Measurements from ENCODE around the gene GPR55.

The GPR55 gene

GRCh38 chr2:230888824-230889400 is 36.1 kb downstream of the GPR55 start:
- Mint-ChIP-seq H3K27me3 (no peaks in the 10 kb centered on the region), H3K9me3 (no peaks in the 10 kb centered on the region), H3K4me3 (no peak overlapping the region), H3K27ac (no peak overlapping the region), H3K36me3 (no peaks in the 10 kb centered on the region), H3K4me1 (peaks cover 34% of the 10 kb centered on the region)
- DNase-seq (ENCODE audit: low spot score in 2 of 2) (no peak), ATAC-seq (ENCODE audit: low read depth) (no peak)

- no peak overlapping the region for H3K4me3 Mint-ChIP-seq
- H3K27ac Mint-ChIP-seq, result no peak overlapping the region
- no peaks in the 10 kb centered on the region for H3K9me3 Mint-ChIP-seq
- DNase-seq (ENCODE audit: low spot score in 2 of 2), result no peak
- H3K27me3 Mint-ChIP-seq, result no peaks in the 10 kb centered on the region
- no peaks in the 10 kb centered on the region for H3K36me3 Mint-ChIP-seq
- H3K4me1 Mint-ChIP-seq, result peaks cover 25% of the 10 kb centered on the region
- ATAC-seq (ENCODE audit: low read depth), result no peak
Measured at GRCh38 chr2:230887342-230887741, 37.7 kb downstream of the GPR55 start.

GRCh38 chr2:230886671-230887071 is 38.4 kb downstream of the GPR55 start:
- no peak for ATAC-seq (ENCODE audit: low read depth)
- no peaks in the 10 kb centered on the region for H3K27me3 Mint-ChIP-seq
- H3K4me3 Mint-ChIP-seq, result no peak overlapping the region
- no peaks in the 10 kb centered on the region for H3K36me3 Mint-ChIP-seq
- DNase-seq (ENCODE audit: low spot score in 2 of 2), result no peak
- no peak overlapping the region for H3K27ac Mint-ChIP-seq
- peaks cover 24% of the 10 kb centered on the region for H3K4me1 Mint-ChIP-seq
- no peaks in the 10 kb centered on the region for H3K9me3 Mint-ChIP-seq

GRCh38 chr2:230886206-230886605 is 38.8 kb downstream of the GPR55 start:
- Mint-ChIP-seq H3K4me1 (peaks cover 20% of the 10 kb centered on the region), H3K4me3 (no peak overlapping the region), H3K27ac (no peak overlapping the region), H3K9me3 (no peaks in the 10 kb centered on the region), H3K27me3 (no peaks in the 10 kb centered on the region), H3K36me3 (no peaks in the 10 kb centered on the region)
- ATAC-seq (ENCODE audit: low read depth) (no peak), DNase-seq (ENCODE audit: low spot score in 2 of 2) (no peak)

GRCh38 chr2:230885463-230886130 is 39.4 kb downstream of the GPR55 start:
- Mint-ChIP-seq H3K27ac (peak overlapping the region; percentile 17), H3K9me3 (no peaks in the 10 kb centered on the region), H3K36me3 (no peaks in the 10 kb centered on the region), H3K27me3 (no peaks in the 10 kb centered on the region), H3K4me1 (peaks cover 19% of the 10 kb centered on the region), H3K4me3 (no peak overlapping the region)
- ATAC-seq (ENCODE audit: low read depth) (peak; percentile 65), DNase-seq (ENCODE audit: low spot score in 2 of 2) (no peak)

- H3K4me1 Mint-ChIP-seq, result peaks cover 28% of the 10 kb centered on the region
- no peaks in the 10 kb centered on the region for H3K27me3 Mint-ChIP-seq
- peaks cover under 1% of the 10 kb centered on the region for H3K36me3 Mint-ChIP-seq
- no peak for DNase-seq (ENCODE audit: low spot score in 2 of 2)
- H3K27ac Mint-ChIP-seq, result no peak overlapping the region
- no peak for ATAC-seq (ENCODE audit: low read depth)
- no peaks in the 10 kb centered on the region for H3K9me3 Mint-ChIP-seq
- no peak overlapping the region for H3K4me3 Mint-ChIP-seq
Measured at GRCh38 chr2:230881840-230882239, 43.2 kb downstream of the GPR55 start.

- Mint-ChIP-seq H3K27me3 (no peaks in the 10 kb centered on the region), H3K4me3 (no peak overlapping the region), H3K36me3 (peaks cover 5% of the 10 kb centered on the region), H3K27ac (no peak overlapping the region), H3K4me1 (peaks cover 26% of the 10 kb centered on the region), H3K9me3 (no peaks in the 10 kb centered on the region)
- no peak for ATAC-seq (ENCODE audit: low read depth)
- DNase-seq (ENCODE audit: low spot score in 2 of 2), result no peak
Measured at GRCh38 chr2:230879891-230880290, 45.2 kb downstream of the GPR55 start.

- ATAC-seq (ENCODE audit: low read depth), result no peak
- H3K4me3 Mint-ChIP-seq, result no peak overlapping the region
- no peak for DNase-seq (ENCODE audit: low spot score in 2 of 2)
- no peaks in the 10 kb centered on the region for H3K27me3 Mint-ChIP-seq
- no peaks in the 10 kb centered on the region for H3K9me3 Mint-ChIP-seq
- peaks cover 5% of the 10 kb centered on the region for H3K36me3 Mint-ChIP-seq
- peak overlapping the region; percentile 64 for H3K27ac Mint-ChIP-seq
- H3K4me1 Mint-ChIP-seq, result peaks cover 30% of the 10 kb centered on the region
Measured at GRCh38 chr2:230879271-230879882, 45.7 kb downstream of the GPR55 start.

GRCh38 chr2:230878599-230879188 is 46.3 kb downstream of the GPR55 start:
- Mint-ChIP-seq H3K9me3 (no peaks in the 10 kb centered on the region), H3K27ac (peak overlapping the region; percentile 84), H3K27me3 (no peaks in the 10 kb centered on the region), H3K36me3 (peaks cover 5% of the 10 kb centered on the region), H3K4me3 (peak overlapping the region; percentile 17), H3K4me1 (peaks cover 35% of the 10 kb centered on the region)
- DNase-seq (ENCODE audit: low spot score in 2 of 2), result no peak
- no peak for ATAC-seq (ENCODE audit: low read depth)

GRCh38 chr2:230877759-230878598 is 47.1 kb downstream of the GPR55 start:
- peaks cover 5% of the 10 kb centered on the region for H3K36me3 Mint-ChIP-seq
- H3K27me3 Mint-ChIP-seq, result no peaks in the 10 kb centered on the region
- peak overlapping the region; percentile 38 for H3K4me3 Mint-ChIP-seq
- peaks cover 40% of the 10 kb centered on the region for H3K4me1 Mint-ChIP-seq
- H3K9me3 Mint-ChIP-seq, result no peaks in the 10 kb centered on the region
- DNase-seq (ENCODE audit: low spot score in 2 of 2) (peak; percentile 56 to 61), ATAC-seq (ENCODE audit: low read depth) (peak; percentile 62)
- H3K27ac Mint-ChIP-seq, result peak overlapping the region; percentile 84

GRCh38 chr2:230877116-230877758 is 47.8 kb downstream of the GPR55 start:
- Mint-ChIP-seq H3K4me1 (peaks cover 44% of the 10 kb centered on the region), H3K27ac (peak overlapping the region; percentile 84), H3K36me3 (peaks cover 5% of the 10 kb centered on the region), H3K9me3 (no peaks in the 10 kb centered on the region), H3K4me3 (peak overlapping the region; percentile 38), H3K27me3 (no peaks in the 10 kb centered on the region)
- no peak for ATAC-seq (ENCODE audit: low read depth)
- DNase-seq (ENCODE audit: low spot score in 2 of 2), result no peak

GRCh38 chr2:230875347-230876315 is 49.4 kb downstream of the GPR55 start:
- H3K27me3 Mint-ChIP-seq, result no peaks in the 10 kb centered on the region
- H3K9me3 Mint-ChIP-seq, result no peaks in the 10 kb centered on the region
- H3K27ac Mint-ChIP-seq, result peak overlapping the region; percentile 90
- peak overlapping the region; percentile 11 for H3K4me3 Mint-ChIP-seq
- peaks cover 47% of the 10 kb centered on the region for H3K4me1 Mint-ChIP-seq
- no peak for ATAC-seq (ENCODE audit: low read depth)
- DNase-seq (ENCODE audit: low spot score in 2 of 2), result no peak
- peaks cover 5% of the 10 kb centered on the region for H3K36me3 Mint-ChIP-seq
